Measurements from ENCODE around the gene KRTCAP3. TPM values are rescaled to one million over a fixed set of nuclear protein-coding genes. Genes with fewer than 3 reads are reported as not detected.

KRTCAP3 gene
- total RNA-seq, 6 donors from 2014 or later: 13.8 to 39.7 (median 31.0) TPM

DNA sequence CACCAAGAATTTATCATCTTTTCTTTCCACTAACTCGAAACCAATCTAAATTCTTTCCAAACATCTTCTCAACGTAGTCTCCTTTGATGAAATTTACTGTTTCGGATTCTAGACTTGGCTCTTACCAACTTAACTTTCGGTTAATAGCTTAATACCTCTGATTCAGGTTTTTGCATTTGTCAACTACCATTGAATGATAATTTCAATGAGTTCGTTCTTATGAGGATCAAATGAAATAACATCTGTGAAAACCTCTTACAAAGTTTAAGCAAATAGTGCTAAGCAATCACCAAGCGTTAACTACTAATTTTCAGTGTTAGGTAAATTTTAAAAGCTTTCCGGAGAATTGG lies 14.3 kb upstream of the KRTCAP3 start:
- WGBS, 2 donors: 12 to 23% methylated on average over 7 of the region's 7 CpGs
- TF ChIP-seq EP300 (IDR thresholded peaks at IDR 0.05): no peak
- TF ChIP-seq, protein P1, sequence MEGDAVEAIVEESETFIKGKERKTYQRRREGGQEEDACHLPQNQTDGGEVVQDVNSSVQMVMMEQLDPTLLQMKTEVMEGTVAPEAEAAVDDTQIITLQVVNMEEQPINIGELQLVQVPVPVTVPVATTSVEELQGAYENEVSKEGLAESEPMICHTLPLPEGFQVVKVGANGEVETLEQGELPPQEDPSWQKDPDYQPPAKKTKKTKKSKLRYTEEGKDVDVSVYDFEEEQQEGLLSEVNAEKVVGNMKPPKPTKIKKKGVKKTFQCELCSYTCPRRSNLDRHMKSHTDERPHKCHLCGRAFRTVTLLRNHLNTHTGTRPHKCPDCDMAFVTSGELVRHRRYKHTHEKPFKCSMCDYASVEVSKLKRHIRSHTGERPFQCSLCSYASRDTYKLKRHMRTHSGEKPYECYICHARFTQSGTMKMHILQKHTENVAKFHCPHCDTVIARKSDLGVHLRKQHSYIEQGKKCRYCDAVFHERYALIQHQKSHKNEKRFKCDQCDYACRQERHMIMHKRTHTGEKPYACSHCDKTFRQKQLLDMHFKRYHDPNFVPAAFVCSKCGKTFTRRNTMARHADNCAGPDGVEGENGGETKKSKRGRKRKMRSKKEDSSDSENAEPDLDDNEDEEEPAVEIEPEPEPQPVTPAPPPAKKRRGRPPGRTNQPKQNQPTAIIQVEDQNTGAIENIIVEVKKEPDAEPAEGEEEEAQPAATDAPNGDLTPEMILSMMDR (IDR thresholded peaks at IDR 0.05): no peak
- no peak for TF ChIP-seq POLR2A (IDR thresholded peaks at IDR 0.05)
- TF ChIP-seq POLR2AphosphoS5 (IDR thresholded peaks at IDR 0.05): no peak
- no peaks in the 10 kb centered on the region for H3K27me3 ChIP-seq

DNA sequence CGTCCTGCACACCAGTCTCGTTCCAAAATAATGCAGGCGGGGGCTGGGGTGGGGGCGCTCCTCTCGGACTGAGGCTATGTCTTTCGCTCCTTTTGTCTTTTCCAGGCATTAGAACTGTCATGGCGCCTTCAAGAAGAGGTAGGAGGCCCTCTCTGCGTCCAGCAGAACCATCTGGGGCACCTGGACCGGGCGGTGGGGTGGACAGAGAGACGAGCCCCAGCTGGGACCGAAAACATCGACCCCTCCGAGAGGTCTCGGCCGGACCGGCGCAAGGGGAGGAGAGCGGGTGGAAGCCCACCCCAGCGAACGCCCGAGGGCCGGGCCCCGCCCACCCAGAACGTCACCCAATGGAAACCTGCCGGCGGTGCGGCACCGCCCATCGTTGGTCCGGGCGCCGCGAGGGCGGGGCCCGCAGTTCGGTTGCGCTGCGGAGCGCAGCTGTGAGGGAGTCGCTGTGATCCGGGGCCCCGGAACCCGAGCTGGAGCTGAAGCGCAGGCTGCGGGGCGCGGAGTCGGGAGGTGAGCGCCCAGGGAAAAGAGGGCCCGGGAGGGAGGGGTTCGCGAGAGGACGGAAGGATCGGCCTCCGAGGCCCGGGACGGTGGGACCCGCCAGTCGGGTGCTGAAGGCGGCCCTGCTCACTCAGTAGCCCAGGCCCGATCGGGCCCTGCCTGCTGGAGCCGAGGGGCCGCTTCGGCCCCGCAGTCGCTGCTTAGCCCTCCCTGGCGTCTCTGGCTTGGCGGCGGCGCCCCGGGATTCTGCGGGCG lies 13.8 kb upstream of the KRTCAP3 start, which contains the start of gene NRBP1:
Gene NRBP1, plus strand, starts transcription at position 419 of the 765 bp plus-strand sequence. CDS start 4,643 bp downstream, outside the sequence.
- ATAC-seq (ENCODE audit: low FRiP score in 2 of 2) (peak; percentile 98 to 99), DNase-seq (peak; percentile 91 to 99)
- Histone ChIP-seq H3K27me3 (no peaks in the 10 kb centered on the region), H3K4me1 (peaks cover 25 to 39% (median 36%) of the 10 kb centered on the region in 4 donors), H3K27ac (peak within 1 kb of the TSS; percentile 95 to 99 (median 97)), H3K36me3 (peaks cover 0 to 9% (median 3%) of the 10 kb centered on the region in 4 donors), H3K4me3 (peak within 1 kb of the TSS; percentile 76 to 90 (median 81)), H3K9me3 (no peaks in the 10 kb centered on the region)
- 0 to 1% methylated on average over 32 to 53 of the region's 75 CpGs for WGBS, 2 donors
- TF ChIP-seq EP300 (IDR thresholded peaks at IDR 0.05) (peak in 1 of 4 donors; percentile 31), POLR2AphosphoS5 (IDR thresholded peaks at IDR 0.05) (peak; percentile 95 to 97), POLR2A (IDR thresholded peaks at IDR 0.05) (peak; percentile 79 to 96 (median 90))
- TF ChIP-seq, protein P1 (IDR thresholded peaks at IDR 0.05): no peak

More for the DNA sequence above, 14.3 kb upstream of the KRTCAP3 start:
- DNase-seq (no peak), ATAC-seq (ENCODE audit: low FRiP score in 2 of 2) (no peak)
- no peaks in the 10 kb centered on the region for H3K9me3 ChIP-seq
- peak overlapping the region; percentile 71 to 90 (median 80) for H3K4me3 ChIP-seq
- peaks cover 25 to 39% (median 36%) of the 10 kb centered on the region in 4 donors for H3K4me1 ChIP-seq
- H3K36me3 ChIP-seq: peaks cover 0 to 4% (median 0%) of the 10 kb centered on the region in 4 donors
- H3K27ac ChIP-seq: peak overlapping the region; percentile 95 to 99 (median 97)

DNA sequence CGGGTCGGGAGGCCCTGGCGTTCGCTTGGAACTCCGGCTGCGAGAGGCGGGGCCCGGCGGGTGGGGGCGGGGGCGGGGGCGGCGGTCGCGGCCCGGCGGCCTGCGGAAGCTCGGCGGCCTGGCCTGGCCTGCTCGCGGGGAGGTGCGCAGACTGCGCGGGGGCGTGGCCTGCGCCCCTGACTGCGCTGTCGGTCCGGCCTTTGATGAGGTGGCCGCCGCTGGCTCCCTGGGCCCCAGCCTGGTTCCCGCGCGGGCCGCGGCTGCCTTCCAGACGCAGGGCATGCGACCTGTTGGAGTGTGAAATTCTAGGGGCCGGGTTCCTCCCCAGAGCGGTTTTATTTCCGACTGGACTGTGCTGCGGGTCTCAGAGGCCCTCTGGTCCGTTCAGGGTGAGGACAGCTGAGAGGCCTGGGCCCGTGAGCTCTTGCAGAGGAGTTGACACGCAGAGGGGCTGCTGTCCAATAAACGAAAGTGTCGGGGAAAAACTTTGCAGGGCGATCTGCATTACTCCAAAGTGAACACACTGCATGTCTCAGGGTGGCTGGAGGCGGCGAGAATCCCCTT lies 13.1 kb upstream of the KRTCAP3 start:
- peak; percentile 94 to 96 for ATAC-seq (ENCODE audit: low FRiP score in 2 of 2)
- DNase-seq: peak; percentile 90 to 97
- H3K4me1 ChIP-seq: peaks cover 25 to 39% (median 36%) of the 10 kb centered on the region in 4 donors
- no peaks in the 10 kb centered on the region for H3K27me3 ChIP-seq
- WGBS, 2 donors: 2 to 3% methylated on average over 7 to 16 of the region's 51 CpGs
- TF ChIP-seq, protein P1 (IDR thresholded peaks at IDR 0.05): no peak
- no peak for TF ChIP-seq EP300 (IDR thresholded peaks at IDR 0.05)
- peak in 1 of 2 donors; percentile 46 for TF ChIP-seq POLR2AphosphoS5 (IDR thresholded peaks at IDR 0.05)
- peak overlapping the region; percentile 95 to 99 (median 97) for H3K27ac ChIP-seq
- H3K9me3 ChIP-seq: no peaks in the 10 kb centered on the region
- H3K36me3 ChIP-seq: peaks cover 5 to 16% (median 10%) of the 10 kb centered on the region in 4 donors
- peak overlapping the region; percentile 76 to 90 (median 81) for H3K4me3 ChIP-seq

DNA sequence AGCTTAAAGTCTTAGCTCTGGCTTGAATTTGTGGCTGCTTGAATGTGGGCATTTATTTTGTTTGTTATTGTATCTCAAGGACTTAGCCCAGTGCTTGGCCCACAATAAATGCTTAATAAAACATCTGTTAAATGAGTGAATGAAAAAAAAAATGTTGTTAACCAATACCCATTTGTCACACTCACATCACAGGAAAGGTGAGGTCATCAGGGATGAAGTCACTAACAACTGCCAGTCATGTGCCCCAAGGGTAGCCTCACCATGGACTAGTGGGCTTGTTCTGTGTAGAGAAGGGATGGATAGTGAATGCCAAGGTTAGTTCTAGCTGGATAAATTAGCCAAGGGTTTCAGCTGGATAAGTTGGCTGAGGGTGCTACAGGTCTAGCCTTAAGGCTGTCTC lies 10.8 kb upstream of the KRTCAP3 start:
- no peak for TF ChIP-seq EP300 (IDR thresholded peaks at IDR 0.05)
- no peak for TF ChIP-seq POLR2A (IDR thresholded peaks at IDR 0.05)
- TF ChIP-seq, protein P1 (IDR thresholded peaks at IDR 0.05): no peak
- TF ChIP-seq POLR2AphosphoS5 (IDR thresholded peaks at IDR 0.05): no peak
- DNase-seq (no peak), ATAC-seq (ENCODE audit: low FRiP score in 2 of 2) (no peak)
- Histone ChIP-seq H3K36me3 (peaks cover 29 to 39% (median 32%) of the 10 kb centered on the region in 4 donors), H3K4me1 (peaks cover 25 to 39% (median 36%) of the 10 kb centered on the region in 4 donors), H3K9me3 (no peaks in the 10 kb centered on the region), H3K27ac (peak overlapping the region in 2 of 4 donors; percentile 16 to 99), H3K27me3 (no peaks in the 10 kb centered on the region), H3K4me3 (no peak overlapping the region)

Data from upper lobe of left lung (tissue), 6 donors.